Panc1 (cell line): ENCODE data around the gene WDR74. TPM values are rescaled to one million over a fixed set of nuclear protein-coding genes. Genes with fewer than 3 reads are reported as not detected.
"Not testable (repeated sequence)": the region's sequence is repeated elsewhere in the genome, so short reads cannot be mapped to it uniquely, and the experiment has no call there.

ENCODE experiments used
- ATAC-seq: fragments of 200-7000 bp; cut with Tn5 transposase; 2 replicates; pipeline ENCODE4 v1.9.1; 2020; ENCODE audit warnings: mild to moderate bottlenecking, moderate library complexity
- BruUV-seq: library from RNA; stranded (reverse); fragments of 400-500 nt; replicated peaks from 2 replicates; lab custom pipeline; 2021; lab: Mats Ljungman, UMichigan
- CTCF ChIA-PET: fragments of 300-600 bp; sonication (Branson Sonifier 250); formaldehyde crosslinking; loops from one replicate; lab custom pipeline; 2022; ENCODE audit warnings: antibody characterized with exemption; lab: Charles Lee
- POLR2A ChIA-PET: fragments of 300-600 bp; sonication (Branson Sonifier 250); formaldehyde crosslinking; loops from one replicate; lab custom pipeline; 2022; ENCODE audit warnings: antibody characterized with exemption; lab: Charles Lee
- DNase-seq: peaks from one replicate; pipeline ENCODE4 v3.0.0-alpha.2; 2010; ENCODE audit warnings: low read depth, low spot score
- H3K27ac ChIP-seq: 2 replicates; pipeline ENCODE4 v1.5.1; 2011; ENCODE audit warnings: mild to moderate bottlenecking, low read length, inconsistent platforms
- H3K27me3 ChIP-seq: fragments of 200-500 bp; sonication (Bioruptor generic); 2 replicates; pipeline ENCODE4 v1.6.0; 2014; ENCODE audit warnings: low read length, inconsistent platforms; ENCODE audit not compliant: control insufficient read depth, insufficient read depth
- H3K36me3 ChIP-seq: fragments of 200-500 bp; sonication (Bioruptor generic); 2 replicates; pipeline ENCODE4 v1.5.1; 2014; ENCODE audit warnings: inconsistent platforms, mild to moderate bottlenecking, low read length, moderate library complexity; ENCODE audit not compliant: control insufficient read depth, insufficient read depth
- H3K4me1 ChIP-seq: 2 replicates; pipeline ENCODE4 v1.5.1; 2011; ENCODE audit warnings: inconsistent platforms, mild to moderate bottlenecking, low read length, moderate library complexity; ENCODE audit not compliant: control insufficient read depth, insufficient read depth
- H3K4me3 ChIP-seq, 2 experiments: 2 replicates each; pipeline ENCODE4 v1.5.1; 2011 to 2012; ENCODE audit warnings: low read depth in 2 of 2, low read length in 2 of 2, mild to moderate bottlenecking in 2 of 2, inconsistent platforms in 1 of 2, moderate library complexity in 1 of 2
- H3K9me3 ChIP-seq: fragments of 200-500 bp; sonication (Bioruptor generic); 2 replicates; pipeline ENCODE4 v1.5.1; 2014; ENCODE audit warnings: low read depth, mild to moderate bottlenecking, inconsistent platforms, low read length, moderate library complexity; ENCODE audit not compliant: control insufficient read depth, insufficient read depth
- CTCF ChIP-seq: fragments of 450-650 bp; IDR thresholded peaks from 2 replicates; pipeline ENCODE4 v1.5.1; 2017; ENCODE audit warnings: mild to moderate bottlenecking
- POLR2AphosphoS5 ChIP-seq: IDR thresholded peaks from 2 replicates; pipeline ENCODE4 v1.6.1; 2012; ENCODE audit warnings: mild to moderate bottlenecking, low read depth, low read length, moderate library complexity
- REST ChIP-seq, 2 experiments: IDR thresholded peaks; 2 replicates each; pipeline ENCODE4 v1.6.1; 2011 to 2012; ENCODE audit warnings: low read depth in 2 of 2, control low read depth in 1 of 2, low read length in 1 of 2, mild to moderate bottlenecking in 1 of 2, moderate library complexity in 1 of 2; ENCODE audit not compliant: insufficient read depth in 1 of 2
- SIN3A ChIP-seq: IDR thresholded peaks from 2 replicates; pipeline ENCODE4 v1.6.1; 2012; ENCODE audit warnings: low read depth, mild to moderate bottlenecking, low read length, moderate library complexity, borderline replicate concordance; ENCODE audit not compliant: insufficient read depth
- TCF7L2 ChIP-seq: IDR thresholded peaks from 2 replicates; pipeline ENCODE4 v1.6.1; 2011; ENCODE audit warnings: mild to moderate bottlenecking, low read depth, low read length, inconsistent platforms
- in situ Hi-C: cut with HindIII; loops from 2 replicates; pipeline ENCODE4 v1.10.0; 2016; ENCODE audit warnings: low sequenced_read_pairs, low pct_unique_long_range_greater_than_20kb
- intact Hi-C: fragments of 100-400 bp; cut with micrococcal nuclease; formaldehyde crosslinking; loops from one replicate; pipeline ENCODE4 v1.10.0; 2022; ENCODE audit not compliant: unreplicated experiment
- total RNA-seq: library from RNA; stranded (reverse); gene quantifications from one replicate; pipeline ENCODE4 v1.2.1, GENCODE V29; 2021; ENCODE audit not compliant: unreplicated experiment

WDR74 gene
- total RNA-seq, 1 experiment from 2014 or later: 62.9 TPM

- Histone ChIP-seq H3K4me3 (peak within 1 kb of the TSS; percentile 89 to 95), H3K27ac (peak within 1 kb of the TSS; percentile 91), H3K36me3 (peaks cover 6% of the 10 kb centered on the region), H3K4me1 (peaks cover 18% of the 10 kb centered on the region), H3K9me3 (no peaks in the 10 kb centered on the region), H3K27me3 (no peaks in the 10 kb centered on the region)
- peak; percentile 91 for DNase-seq
- TF ChIP-seq SIN3A: no peak; the same call in 1 of the 2 replicates
- no peak for TF ChIP-seq CTCF
- no peak for TF ChIP-seq REST (IDR thresholded peaks at IDR 0.05; ENCODE audit: insufficient read depth in 1 of 2, low read depth in 2 of 2, low read length in 1 of 2)
- peak; percentile 95 for TF ChIP-seq POLR2AphosphoS5
- peak; percentile 48; the same call in 1 of the 2 replicates for TF ChIP-seq TCF7L2
- POLR2A ChIA-PET: interaction anchor here (0.6 to 2.1 kb wide), 5 partner anchors 9 to 1474 kb away, joined by 3 to 8 read pairs (median 6); partner anchors contain the start of gene ESRRA
- intact Hi-C loops: no loop called here
- ATAC-seq: peak; percentile 94
- TSS peak; percentile 88 for BruUV-seq
- CTCF ChIA-PET: interaction anchor here (0.6 kb wide), 1 partner anchor 1302 kb away, joined by 7 read pairs; no protein-coding TSS in a partner anchor
- in situ Hi-C loops: no loop called here
Observed at GRCh38 chr11:62831520-62832335, 7.7 kb downstream of the WDR74 start, which contains the start of gene STX5. Gene STX5, minus strand, starts transcription at chr11:62832051. Its CDS starts 808 bp downstream, at chr11:62831243.

- ATAC-seq: no peak
- ChIA-PET CTCF (no interaction called here), POLR2A (interaction anchor here (0.6 to 2.1 kb wide), 3 partner anchors 8 to 43 kb away, joined by 3 to 9 read pairs (median 8); no protein-coding TSS in a partner anchor)
- intact Hi-C loops: no loop called here
- peaks cover 18% of the 10 kb centered on the region for H3K4me1 ChIP-seq
- no peak for TF ChIP-seq TCF7L2
- 0 out of 2 replicates have a peak, but pooled peaks have one; percentile 53 for TF ChIP-seq SIN3A
- no peak for TF ChIP-seq CTCF
- in situ Hi-C loops: no loop called here
- H3K9me3 ChIP-seq: no peaks in the 10 kb centered on the region
- H3K27me3 ChIP-seq: no peaks in the 10 kb centered on the region
- DNase-seq: no peak
- no TSS peak for BruUV-seq
- peaks cover 6% of the 10 kb centered on the region for H3K36me3 ChIP-seq
- H3K27ac ChIP-seq: peak overlapping the region; percentile 91; the same call in 1 of the 2 replicates
- peak overlapping the region; percentile 89 to 95 for H3K4me3 ChIP-seq
Observed at GRCh38 chr11:62830904-62831519, 8.4 kb downstream of the WDR74 start.

- ATAC-seq, BruUV-seq, H3K9me3 ChIP-seq, DNase-seq, H3K4me3 ChIP-seq, H3K27me3 ChIP-seq, CTCF ChIA-PET, in situ Hi-C loops, intact Hi-C loops, H3K27ac ChIP-seq: not testable (repeated sequence)
- Histone ChIP-seq H3K36me3 (peaks cover 20% of the 10 kb centered on the region), H3K4me1 (peaks cover 11% of the 10 kb centered on the region)
- POLR2A ChIA-PET: interaction anchor here (0.7 to 1.1 kb wide), 2 partner anchors 16 to 97 kb away, joined by 6 to 9 read pairs; no protein-coding TSS in a partner anchor
Observed at GRCh38 chr11:62828130-62828529, 11.3 kb downstream of the WDR74 start.
